ENCODE results near the gene SPATA16.

- TF ChIP-seq SUZ12 (IDR thresholded peaks at IDR 0.05; ENCODE audit: extremely low read depth, insufficient read depth, insufficient read length) (no peak), YY1 (IDR thresholded peaks at IDR 0.05; ENCODE audit: insufficient read depth, insufficient read length) (no peak)
Observed at GRCh38 chr3:172972717-172973116, 168.3 kb downstream of the SPATA16 start.

Data from NT2/D1 (cell line).